AG04450 (cell line): Measurements from ENCODE around the gene OR6F1. TPM values are rescaled to one million over a fixed set of nuclear protein-coding genes. Genes with fewer than 3 reads are reported as not detected.
"Not testable (repeated sequence)": the region's sequence is repeated elsewhere in the genome, so short reads cannot be mapped to it uniquely, and the experiment has no call there.

ENCODE experiments used
- CTCF ChIA-PET: fragments of 300-600, 350-600 bp; formaldehyde crosslinking; extraction: SDS; loops from one replicate; lab custom pipeline; 2022; ENCODE audit warnings: antibody characterized with exemption, inconsistent platforms; lab: Charles Lee
- POLR2A ChIA-PET: fragments of 350-600 bp; formaldehyde crosslinking; extraction: SDS; loops from one replicate; lab custom pipeline; 2021; ENCODE audit warnings: antibody characterized with exemption, inconsistent platforms; lab: Yijun Ruan, JAX
- DNase-seq: peaks from one replicate; pipeline ENCODE4 v3.0.0-alpha.2; 2011; ENCODE audit warnings: low read depth, low spot score
- H3K27ac ChIP-seq: one replicate; pipeline ENCODE4 v1.5.1; 2012; ENCODE audit warnings: low read depth, low read length, control low read depth
- H3K27me3 ChIP-seq: one replicate; pipeline ENCODE4 v1.6.0; 2012; ENCODE audit warnings: low read length; ENCODE audit not compliant: control insufficient read depth, insufficient read depth
- H3K4me3 ChIP-seq: 2 replicates; pipeline ENCODE4 v1.5.1; 2011; ENCODE audit warnings: mild to moderate bottlenecking, low read depth, low read length, control low read depth
- H3K9me3 ChIP-seq: 2 replicates; pipeline ENCODE4 v1.5.1; 2012; ENCODE audit warnings: low read length; ENCODE audit not compliant: control insufficient read depth, insufficient read depth
- CTCF ChIP-seq: IDR thresholded peaks from 2 replicates; pipeline ENCODE4 v1.5.1; 2011; ENCODE audit warnings: low read depth, low read length, control low read depth, inconsistent platforms
- polyA plus RNA-seq: library from polyadenylated mRNA; depleted of rRNA; stranded (reverse); fragments of >200 nt; gene quantifications from 2 replicates; pipeline ENCODE4 v1.2.3, GENCODE V29; 2011

The OR6F1 gene
- polyA plus RNA-seq, 1 experiment, result not detected

DNA sequence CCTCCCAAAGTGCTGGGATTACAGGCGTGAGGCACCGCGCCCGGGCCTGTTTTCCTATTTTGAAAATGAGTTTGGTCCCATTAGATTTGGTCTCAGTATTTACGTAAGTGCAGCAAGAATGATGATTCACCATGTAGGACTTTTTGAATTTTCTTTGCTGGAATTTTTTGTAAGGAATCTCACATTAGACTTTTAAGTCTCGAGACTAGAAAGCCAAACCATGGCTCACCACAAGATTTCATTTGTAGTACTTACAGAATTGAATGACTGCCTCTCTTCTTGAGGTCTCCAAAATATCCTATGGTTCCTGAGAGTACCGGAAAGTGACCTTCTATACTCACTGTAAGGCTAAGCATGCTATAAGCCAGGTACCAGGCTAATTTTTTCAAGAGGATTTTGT is 31.2 kb upstream of the OR6F1 start:
- POLR2A ChIA-PET, result no interaction called here
- no peak for DNase-seq

DNA sequence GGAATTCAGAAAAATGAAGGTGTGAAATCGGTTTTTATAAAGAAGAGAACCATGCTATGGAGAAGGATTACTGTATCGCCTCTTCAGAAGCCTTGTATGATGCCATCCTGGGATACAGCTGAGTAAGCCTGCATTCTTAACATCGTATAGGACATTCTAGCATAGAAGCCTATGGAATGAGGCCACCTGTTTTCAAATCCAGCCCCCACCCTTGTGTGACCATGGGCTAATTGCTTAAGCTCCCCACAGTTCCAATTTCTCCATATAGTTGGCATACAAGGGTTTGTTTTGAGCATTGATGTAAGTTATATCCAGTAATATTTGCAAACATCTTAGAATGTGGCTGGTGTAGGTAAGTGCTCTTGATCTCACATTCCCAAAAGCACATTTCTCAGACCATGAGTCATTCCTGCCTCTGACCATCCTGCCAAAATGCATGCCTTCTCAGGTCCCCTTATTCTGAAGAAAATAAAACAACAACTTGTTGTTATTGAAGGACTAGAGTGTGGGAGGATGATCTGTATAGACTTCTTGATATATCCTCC is 30.0 kb upstream of the OR6F1 start:
- Histone ChIP-seq H3K9me3 (peaks cover 27% of the 10 kb centered on the region), H3K27me3 (no peaks in the 10 kb centered on the region), H3K4me3 (no peak overlapping the region), H3K27ac (no peak overlapping the region)
- DNase-seq, result no peak
- ChIA-PET POLR2A (no interaction called here), CTCF (no interaction called here)
- no peak for TF ChIP-seq CTCF

More for the DNA sequence above, 31.2 kb upstream of the OR6F1 start:
- no peak for TF ChIP-seq CTCF
- H3K27me3 ChIP-seq, result no peaks in the 10 kb centered on the region
- no peak overlapping the region for H3K27ac ChIP-seq
- H3K9me3 ChIP-seq, result peaks cover 27% of the 10 kb centered on the region
- H3K4me3 ChIP-seq, result no peak overlapping the region
- CTCF ChIA-PET, result no interaction called here

DNA sequence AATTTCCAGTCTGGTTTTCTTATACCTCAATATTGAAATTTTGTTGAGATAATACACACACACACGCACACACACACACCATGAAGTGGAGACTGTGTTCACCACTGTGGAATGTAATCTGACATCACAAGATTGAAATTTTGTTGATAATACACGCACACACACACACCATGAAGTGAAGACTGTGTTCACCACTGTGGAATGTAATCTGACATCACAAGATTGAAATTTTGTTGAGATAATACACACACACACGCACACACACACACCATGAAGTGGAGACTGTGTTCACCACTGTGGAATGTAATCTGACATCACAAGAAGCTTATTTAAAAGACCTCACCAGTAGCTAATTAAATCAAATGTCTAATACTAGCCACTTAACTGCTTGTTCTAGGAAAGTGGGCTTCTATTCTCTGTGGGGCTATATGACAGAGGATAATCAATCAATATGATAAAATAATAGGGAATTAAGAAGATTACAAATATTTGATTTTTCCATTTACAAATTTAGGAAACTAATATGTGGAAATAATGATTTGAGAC is 25.8 kb upstream of the OR6F1 start:
- H3K27ac ChIP-seq, DNase-seq, H3K4me3 ChIP-seq, CTCF ChIA-PET, H3K27me3 ChIP-seq, POLR2A ChIA-PET: not testable (repeated sequence)
- H3K9me3 ChIP-seq, result peaks cover 17% of the 10 kb centered on the region

DNA sequence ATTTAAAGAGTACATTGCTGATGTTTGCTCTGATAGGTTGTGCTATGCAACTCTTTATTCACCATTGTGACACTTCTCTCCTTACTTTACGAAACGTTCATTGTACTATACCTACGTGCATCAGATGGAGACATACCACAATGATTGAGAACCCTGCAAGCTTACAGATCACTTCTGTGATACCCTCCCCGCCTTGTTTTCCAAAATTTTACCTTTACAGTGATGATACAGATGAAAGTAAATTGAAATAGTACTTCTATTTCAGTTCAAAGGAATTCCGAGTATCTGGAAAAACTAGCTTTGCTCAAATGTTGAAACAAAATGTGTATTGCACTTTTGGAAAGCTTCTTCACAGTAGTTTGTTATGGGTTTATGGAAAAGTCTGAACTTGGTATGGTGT is 25.3 kb upstream of the OR6F1 start:
- no peak for DNase-seq
- no peak for TF ChIP-seq CTCF
- Histone ChIP-seq H3K4me3 (no peak overlapping the region), H3K27me3 (no peaks in the 10 kb centered on the region), H3K27ac (no peak overlapping the region), H3K9me3 (peaks cover 13% of the 10 kb centered on the region; the same call in 1 of the 2 replicates)
- CTCF ChIA-PET, result no interaction called here
- POLR2A ChIA-PET, result no interaction called here

- ChIA-PET CTCF (no interaction called here), POLR2A (no interaction called here)
- H3K27ac ChIP-seq, result no peak overlapping the region
- DNase-seq, result no peak
- no peak for TF ChIP-seq CTCF
- H3K4me3 ChIP-seq, result no peak overlapping the region
- no peaks in the 10 kb centered on the region for H3K27me3 ChIP-seq
- H3K9me3 ChIP-seq, result peaks cover 10% of the 10 kb centered on the region; the same call in 1 of the 2 replicates
These were observed 24.3 kb upstream of the OR6F1 start for GRCh38 chr1:247740721-247741120.
